Thyroid gland (tissue), 4 donors: ENCODE measurements around the gene PLSCR2. TPM values are rescaled to one million over a fixed set of nuclear protein-coding genes. Genes with fewer than 3 reads are reported as not detected.

Experiments
- DNase-seq, 2 donors: peaks; one replicate each; pipeline ENCODE4 v3.0.0-alpha.2; 2019
- H3K27ac ChIP-seq, 3 donors: fragments of 200-600 bp; sonication (generic); 1 replicate in 2 of 3; 2 replicates in 1 of 3; pipeline ENCODE4 v1.5.1; 2016 to 2019; ENCODE audit warnings: mild to moderate bottlenecking in 1 of 3, moderate library complexity in 1 of 3
- H3K27me3 ChIP-seq: fragments of 200-600 bp; sonication (generic); one replicate; pipeline ENCODE4 v1.5.1; 2019
- H3K36me3 ChIP-seq, 2 donors: fragments of 200-600 bp; sonication (generic); one replicate each; pipeline ENCODE4 v1.5.1; 2016 to 2019
- H3K4me1 ChIP-seq, 2 donors: fragments of 200-600 bp; sonication (generic); one replicate each; pipeline ENCODE4 v1.5.1; 2017 to 2019
- H3K4me3 ChIP-seq, 3 donors: fragments of 200-600 bp; sonication (generic); replicated peaks in 1 of 3; 1 replicate in 2 of 3; 2 replicates in 1 of 3; pipeline ENCODE4 v1.5.1; 2016; ENCODE audit warnings: mild to moderate bottlenecking in 1 of 3
- H3K9me3 ChIP-seq: fragments of 200-600 bp; sonication (generic); one replicate; pipeline ENCODE4 v1.5.1; 2017
- POLR2A ChIP-seq, 2 donors: fragments of 450-650 bp; IDR thresholded peaks; one replicate each; pipeline ENCODE4 v1.6.1; 2017; ENCODE audit warnings: antibody characterized with exemption in 2 of 2, mild to moderate bottlenecking in 2 of 2, moderate library complexity in 1 of 2
- WGBS, 2 donors: methylation state at CpG; one replicate each; pipeline ENCODE4 v1.1.5; 2017; 5-methylcytosine and 5-hydroxymethylcytosine counted together
- intact Hi-C: fragments of 100-400 bp; cut with DNase I; formaldehyde crosslinking; loops from one replicate; pipeline ENCODE4 v1.15.1; 2023
- total RNA-seq, 4 donors: library from RNA; depleted of rRNA; stranded (reverse); fragments of >200 nt; gene quantifications; one replicate each; pipeline ENCODE4 v1.2.3, GENCODE V29; 2016
- TF ChIP-seq, protein P1 (sequence below), 6 experiments: fragments of 200-600 bp in 3 of 6; fragments of 450-650 bp in 3 of 6; sonication (generic) in 3 of 6; IDR thresholded peaks; one replicate each; pipeline ENCODE4 v1.5.1; 2016 to 2019; ENCODE audit warnings: antibody characterized with exemption in 6 of 6, mild to moderate bottlenecking in 2 of 6, inconsistent platforms in 1 of 6, moderate library complexity in 1 of 6

PLSCR2 gene
- total RNA-seq, 4 donors from 2014 or later = not detected

DNA sequence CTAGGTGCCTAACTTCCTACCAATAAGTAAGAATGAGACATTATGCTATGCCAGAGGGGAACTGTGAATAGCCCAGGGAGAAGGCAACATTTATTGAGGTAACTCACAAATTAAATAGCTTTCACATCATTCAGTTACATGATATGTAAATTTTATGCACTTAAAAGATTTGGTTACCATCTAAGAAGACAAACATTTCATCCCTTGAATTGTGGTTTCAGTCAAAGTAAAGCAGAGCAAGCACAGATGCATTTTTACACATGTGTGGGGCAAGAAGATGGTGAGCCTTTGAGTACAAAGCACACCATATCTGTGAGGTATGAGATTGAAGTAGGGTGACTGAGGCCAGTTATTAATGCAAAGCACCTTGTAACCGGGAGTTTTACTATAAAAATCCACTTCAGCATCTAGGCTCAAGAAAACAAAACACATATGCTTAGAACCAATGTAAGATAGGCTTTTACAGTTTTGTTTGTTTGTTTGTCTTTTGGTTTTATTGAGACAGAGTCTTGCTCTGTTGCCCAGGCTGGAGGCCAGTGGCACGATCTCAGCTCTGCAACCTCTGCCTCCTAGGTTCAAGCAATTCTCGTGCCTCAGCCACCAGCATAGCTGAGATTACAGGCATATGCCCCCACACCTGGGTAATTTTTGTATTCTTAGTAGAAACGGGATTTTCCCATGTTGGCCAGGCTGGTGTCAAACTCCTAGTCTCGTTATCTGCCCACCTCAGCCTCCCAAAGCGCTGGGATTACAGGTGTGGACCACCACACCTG is 3.5 kb downstream of the PLSCR2 start:
- H3K36me3 ChIP-seq = no peaks in the 10 kb centered on the region
- no peak overlapping the region for H3K27ac ChIP-seq
- intact Hi-C loops = no loop called here
- DNase-seq = no peak
- no peak overlapping the region for H3K4me3 ChIP-seq
- WGBS, 2 donors = 90 to 94% methylated on average over 6 of the region's 6 CpGs
- TF ChIP-seq, protein P1, sequence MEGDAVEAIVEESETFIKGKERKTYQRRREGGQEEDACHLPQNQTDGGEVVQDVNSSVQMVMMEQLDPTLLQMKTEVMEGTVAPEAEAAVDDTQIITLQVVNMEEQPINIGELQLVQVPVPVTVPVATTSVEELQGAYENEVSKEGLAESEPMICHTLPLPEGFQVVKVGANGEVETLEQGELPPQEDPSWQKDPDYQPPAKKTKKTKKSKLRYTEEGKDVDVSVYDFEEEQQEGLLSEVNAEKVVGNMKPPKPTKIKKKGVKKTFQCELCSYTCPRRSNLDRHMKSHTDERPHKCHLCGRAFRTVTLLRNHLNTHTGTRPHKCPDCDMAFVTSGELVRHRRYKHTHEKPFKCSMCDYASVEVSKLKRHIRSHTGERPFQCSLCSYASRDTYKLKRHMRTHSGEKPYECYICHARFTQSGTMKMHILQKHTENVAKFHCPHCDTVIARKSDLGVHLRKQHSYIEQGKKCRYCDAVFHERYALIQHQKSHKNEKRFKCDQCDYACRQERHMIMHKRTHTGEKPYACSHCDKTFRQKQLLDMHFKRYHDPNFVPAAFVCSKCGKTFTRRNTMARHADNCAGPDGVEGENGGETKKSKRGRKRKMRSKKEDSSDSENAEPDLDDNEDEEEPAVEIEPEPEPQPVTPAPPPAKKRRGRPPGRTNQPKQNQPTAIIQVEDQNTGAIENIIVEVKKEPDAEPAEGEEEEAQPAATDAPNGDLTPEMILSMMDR (IDR thresholded peaks at IDR 0.05) = no peak
- no peak for TF ChIP-seq POLR2A (IDR thresholded peaks at IDR 0.05)
- H3K27me3 ChIP-seq = no peaks in the 10 kb centered on the region
- H3K4me1 ChIP-seq = peaks cover 0 to 5% of the 10 kb centered on the region in 2 donors
- H3K9me3 ChIP-seq = no peaks in the 10 kb centered on the region

GRCh38 chr3:146464783-146465182 is 4.6 kb downstream of the PLSCR2 start:
- Histone ChIP-seq H3K4me3 (no peak overlapping the region), H3K27ac (no peak overlapping the region), H3K27me3 (no peaks in the 10 kb centered on the region), H3K9me3 (no peaks in the 10 kb centered on the region), H3K36me3 (no peaks in the 10 kb centered on the region), H3K4me1 (peaks cover 0 to 5% of the 10 kb centered on the region in 2 donors)
- DNase-seq = no peak
- TF ChIP-seq, protein P1 (IDR thresholded peaks at IDR 0.05) = no peak
- no peak for TF ChIP-seq POLR2A (IDR thresholded peaks at IDR 0.05)
- WGBS, 2 donors = 84 to 92% methylated on average over 1 of the region's 1 CpG
- intact Hi-C loops = no loop called here

DNA sequence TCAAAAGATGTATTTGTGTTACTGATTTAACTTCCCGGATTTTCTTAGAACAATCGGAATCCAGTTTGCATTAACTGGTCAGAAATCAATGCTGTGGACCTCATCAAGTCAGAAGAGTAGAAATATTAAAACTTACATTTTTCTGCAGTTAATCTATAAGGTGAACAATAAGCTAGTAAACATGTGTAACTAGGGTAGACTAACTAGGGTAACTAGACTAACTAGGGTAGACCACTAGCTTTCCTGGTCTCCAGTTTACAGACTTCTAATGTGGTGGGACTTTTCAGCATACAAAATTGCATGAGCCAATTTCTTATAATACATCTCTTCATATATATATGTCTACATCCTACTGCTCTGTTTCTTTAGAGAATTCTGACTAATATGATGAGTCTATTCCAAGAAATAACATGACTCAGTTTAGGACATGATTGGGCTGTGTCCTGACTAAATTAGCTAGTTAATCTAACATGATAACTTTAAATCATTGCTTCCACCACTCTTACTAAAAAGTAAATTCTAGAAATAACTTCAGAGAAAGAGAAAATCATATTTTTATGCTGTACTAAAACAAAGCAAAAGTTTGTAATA is 5.3 kb downstream of the PLSCR2 start:
- Histone ChIP-seq H3K4me1 (peaks cover 0 to 4% of the 10 kb centered on the region in 2 donors), H3K4me3 (no peak overlapping the region), H3K27ac (no peak overlapping the region), H3K36me3 (no peaks in the 10 kb centered on the region), H3K9me3 (no peaks in the 10 kb centered on the region), H3K27me3 (no peaks in the 10 kb centered on the region)
- intact Hi-C loops = no loop called here
- no peak for DNase-seq
- 96 to 99% methylated on average over 2 of the region's 2 CpGs for WGBS, 2 donors
- TF ChIP-seq POLR2A (IDR thresholded peaks at IDR 0.05) = no peak
- TF ChIP-seq, protein P1 (IDR thresholded peaks at IDR 0.05) = no peak

GRCh38 chr3:146454796-146455195 is 14.6 kb downstream of the PLSCR2 start:
- no peaks in the 10 kb centered on the region for H3K27me3 ChIP-seq
- no peaks in the 10 kb centered on the region for H3K9me3 ChIP-seq
- no peak overlapping the region for H3K27ac ChIP-seq
- H3K4me1 ChIP-seq = no peaks in the 10 kb centered on the region
- no peak overlapping the region for H3K4me3 ChIP-seq
- no peak for DNase-seq
- WGBS, 2 donors = 86 to 88% methylated on average over 3 of the region's 3 CpGs
- intact Hi-C loops = no loop called here
- TF ChIP-seq, protein P1 (IDR thresholded peaks at IDR 0.05) = no peak
- no peak for TF ChIP-seq POLR2A (IDR thresholded peaks at IDR 0.05)
- no peaks in the 10 kb centered on the region for H3K36me3 ChIP-seq

- H3K36me3 ChIP-seq = no peaks in the 10 kb centered on the region
- no peaks in the 10 kb centered on the region for H3K27me3 ChIP-seq
- no peaks in the 10 kb centered on the region for H3K9me3 ChIP-seq
- H3K27ac ChIP-seq = no peak overlapping the region
- intact Hi-C loops = no loop called here
- DNase-seq = no peak
- H3K4me1 ChIP-seq = no peaks in the 10 kb centered on the region
- TF ChIP-seq POLR2A (IDR thresholded peaks at IDR 0.05) = no peak
- TF ChIP-seq, protein P1 (IDR thresholded peaks at IDR 0.05) = no peak
- no peak overlapping the region for H3K4me3 ChIP-seq
Measured at GRCh38 chr3:146449613-146450012, 19.7 kb downstream of the PLSCR2 start.
